CD4-positive, alpha-beta memory T cell (primary cell): ENCODE results near the gene EEF2K. TPM values are rescaled to one million over a fixed set of nuclear protein-coding genes. Genes with fewer than 3 reads are reported as not detected.

ENCODE experiments used
- CTCF ChIA-PET: fragments of 350-600 bp; sonication (Branson Sonifier 250); formaldehyde crosslinking; loops from one replicate; lab custom pipeline; 2021; ENCODE audit warnings: inconsistent platforms; ENCODE audit not compliant: partially characterized antibody; lab: Charles Lee
- POLR2A ChIA-PET: fragments of 350-600 bp; sonication (Branson Sonifier 250); formaldehyde crosslinking; loops from one replicate; lab custom pipeline; 2021; ENCODE audit not compliant: partially characterized antibody; lab: Charles Lee
- DNase-seq, 5 donors: peaks; one replicate each; pipeline versions ENCODE4 v3.0.0 to v3.0.0-alpha.2; 2020 to 2022; ENCODE audit warnings: mixed read lengths in 1 of 5
- H3K27ac ChIP-seq: one replicate; pipeline ENCODE4 v1.7.0; 2013; ENCODE audit warnings: low read depth, low read length
- H3K27me3 ChIP-seq: 2 replicates; pipeline ENCODE4 v1.7.0; 2013; ENCODE audit warnings: mild to moderate bottlenecking, low read length, moderate library complexity; ENCODE audit not compliant: insufficient read depth
- H3K36me3 ChIP-seq: 2 replicates; pipeline ENCODE4 v1.7.0; 2013; ENCODE audit warnings: mild to moderate bottlenecking, low read length, moderate library complexity; ENCODE audit not compliant: insufficient read depth
- H3K4me1 ChIP-seq: 2 replicates; pipeline ENCODE4 v1.7.0; 2013; ENCODE audit warnings: mild to moderate bottlenecking, low read length, moderate library complexity; ENCODE audit not compliant: insufficient read depth
- H3K4me3 ChIP-seq, 2 donors: one replicate each; pipeline ENCODE4 v1.7.0; 2013; ENCODE audit warnings: low read length in 2 of 2, mild to moderate bottlenecking in 1 of 2
- H3K9me3 ChIP-seq, 2 donors: one replicate each; pipeline ENCODE4 v1.7.0; 2013; ENCODE audit warnings: low read length in 2 of 2, control low read depth in 1 of 2; ENCODE audit not compliant: control insufficient read depth in 1 of 2
- H3K27ac Mint-ChIP-seq, 7 donors: one replicate each; pipeline ENCODE4 v1.8.0; 2020 to 2021; ENCODE audit warnings: mixed read lengths in 7 of 7, mild to moderate bottlenecking in 6 of 7, inconsistent platforms in 3 of 7, moderate library complexity in 3 of 7
- H3K27me3 Mint-ChIP-seq, 2 donors: one replicate each; pipeline ENCODE4 v1.8.0; 2020 to 2021; ENCODE audit warnings: mixed read lengths in 2 of 2
- H3K36me3 Mint-ChIP-seq, 2 donors: one replicate each; pipeline ENCODE4 v1.8.0; 2020 to 2021; ENCODE audit warnings: mixed read lengths in 2 of 2, inconsistent platforms in 1 of 2, mild to moderate bottlenecking in 1 of 2
- H3K4me1 Mint-ChIP-seq, 4 donors: one replicate each; pipeline ENCODE4 v1.8.0; 2020 to 2021; ENCODE audit warnings: mixed read lengths in 4 of 4, mild to moderate bottlenecking in 1 of 4
- H3K4me3 Mint-ChIP-seq, 8 donors: one replicate each; pipeline ENCODE4 v1.8.0; 2020 to 2021; ENCODE audit warnings: mixed read lengths in 8 of 8, mild to moderate bottlenecking in 7 of 8, moderate library complexity in 6 of 8, inconsistent platforms in 3 of 8
- H3K9me3 Mint-ChIP-seq, 8 donors: one replicate each; pipeline ENCODE4 v1.8.0; 2020 to 2021; ENCODE audit warnings: mixed read lengths in 8 of 8, mild to moderate bottlenecking in 5 of 8, inconsistent platforms in 3 of 8, moderate library complexity in 1 of 8
- intact Hi-C: fragments of 100-400 bp; cut with micrococcal nuclease; formaldehyde crosslinking; loops from one replicate; pipeline ENCODE4 v1.15.1; 2023
- polyA plus RNA-seq, 2 donors: library from polyadenylated mRNA; unstranded; fragments of 300-500 nt; fragmentation: Illumina TruSeq; gene quantifications; one replicate each; pipeline ENCODE4 v1.2.3, GENCODE V29; 2021
- total RNA-seq, 2 experiments: library from RNA; stranded (reverse); gene quantifications; one replicate each; pipeline ENCODE4 v1.2.3, GENCODE V29; 2021

EEF2K gene
- total and polyA plus RNA-seq, 4 experiments from 2014 or later = 0.77 to 20.7 (median 11.5) TPM

GRCh38 chr16:22320572-22321339 is 114.7 kb downstream of the EEF2K start:
- Histone ChIP-seq H3K4me3 (no peak overlapping the region), H3K36me3 (peaks cover 72% of the 10 kb centered on the region)
- no peak for DNase-seq

GRCh38 chr16:22321340-22322001 is 115.4 kb downstream of the EEF2K start:
- intact Hi-C loops = loop anchor here (2.0 kb wide), 3 partner anchors 37 to 1471 kb away; partner anchors contain the start of gene CDR2

More at GRCh38 chr16:22320572-22321339, 114.7 kb downstream of the EEF2K start:
- H3K27me3 ChIP-seq = no peaks in the 10 kb centered on the region
- Mint-ChIP-seq H3K4me1 (peaks cover 4 to 10% (median 6%) of the 10 kb centered on the region in 4 donors), H3K27ac (peak overlapping the region in 3 of 7 donors; percentile 74 to 92 (median 76)), H3K9me3 (peaks cover 0 to 2% (median 0%) of the 10 kb centered on the region in 8 donors), H3K27me3 (no peaks in the 10 kb centered on the region), H3K36me3 (peaks cover 24 to 70% of the 10 kb centered on the region in 2 donors), H3K4me3 (peak overlapping the region in 2 of 8 donors; percentile 22 to 49)
- H3K4me1 ChIP-seq = peaks cover 5% of the 10 kb centered on the region
- no peak overlapping the region for H3K27ac ChIP-seq
- no peaks in the 10 kb centered on the region for H3K9me3 ChIP-seq
- intact Hi-C loops = loop anchor here (2.0 kb wide), 3 partner anchors 38 to 1470 kb away; partner anchors contain the start of gene CDR2
- CTCF ChIA-PET = interaction anchor here (0.6 to 1.6 kb wide), 9 partner anchors 8 to 294 kb away, joined by 3 to 9 read pairs (median 4); partner anchors contain the start of gene POLR3E
- POLR2A ChIA-PET = interaction anchor here (0.6 to 1.7 kb wide), 4 partner anchors 19 to 54 kb away, joined by 3 to 8 read pairs (median 4); partner anchors contain the start of gene CDR2

GRCh38 chr16:22322021-22322471 is 116.0 kb downstream of the EEF2K start:
- Histone ChIP-seq H3K27me3 (no peaks in the 10 kb centered on the region), H3K4me1 (peaks cover 8% of the 10 kb centered on the region), H3K9me3 (no peaks in the 10 kb centered on the region), H3K36me3 (peaks cover 69% of the 10 kb centered on the region), H3K27ac (no peak overlapping the region), H3K4me3 (no peak overlapping the region)
- no peak for DNase-seq
- ChIA-PET CTCF (interaction anchor here (1.6 kb wide), 2 partner anchors 16 to 53 kb away, joined by 5 to 9 read pairs; no protein-coding TSS in a partner anchor), POLR2A (interaction anchor here (1.7 kb wide), 1 partner anchor 36 kb away, joined by 8 read pairs; no protein-coding TSS in a partner anchor)
- intact Hi-C loops = no loop called here
- H3K4me1 Mint-ChIP-seq = peaks cover 4 to 10% (median 7%) of the 10 kb centered on the region in 4 donors
- H3K27me3 Mint-ChIP-seq = no peaks in the 10 kb centered on the region
- no peak overlapping the region for H3K4me3 Mint-ChIP-seq
- H3K36me3 Mint-ChIP-seq = peaks cover 24 to 69% of the 10 kb centered on the region in 2 donors
- H3K27ac Mint-ChIP-seq = peak overlapping the region in 4 of 7 donors; percentile 68 to 85 (median 73)
- H3K9me3 Mint-ChIP-seq = peaks cover 0 to 2% (median 0%) of the 10 kb centered on the region in 8 donors

More at GRCh38 chr16:22321340-22322001, 115.4 kb downstream of the EEF2K start:
- H3K9me3 Mint-ChIP-seq = peaks cover 0 to 2% (median 0%) of the 10 kb centered on the region in 8 donors
- no peaks in the 10 kb centered on the region for H3K27me3 Mint-ChIP-seq
- peak overlapping the region in 6 of 7 donors; percentile 58 to 92 (median 74) for H3K27ac Mint-ChIP-seq
- H3K27me3 ChIP-seq = no peaks in the 10 kb centered on the region
- peaks cover 24 to 66% of the 10 kb centered on the region in 2 donors for H3K36me3 Mint-ChIP-seq
- no peak overlapping the region for H3K4me3 ChIP-seq
- peak overlapping the region in 3 of 8 donors; percentile 22 to 62 (median 26) for H3K4me3 Mint-ChIP-seq
- H3K36me3 ChIP-seq = peaks cover 69% of the 10 kb centered on the region
- ChIA-PET POLR2A (interaction anchor here (0.6 to 1.7 kb wide), 3 partner anchors 37 to 53 kb away, joined by 3 to 8 read pairs (median 4); partner anchors contain the start of gene CDR2), CTCF (interaction anchor here (0.6 to 1.6 kb wide), 9 partner anchors 7 to 295 kb away, joined by 3 to 9 read pairs (median 4); partner anchors contain the start of gene POLR3E)
- no peak overlapping the region for H3K27ac ChIP-seq
- no peaks in the 10 kb centered on the region for H3K9me3 ChIP-seq
- peak; percentile 73 to 78 (median 74) for DNase-seq
- H3K4me1 ChIP-seq = peaks cover 5% of the 10 kb centered on the region
- H3K4me1 Mint-ChIP-seq = peaks cover 4 to 10% (median 6%) of the 10 kb centered on the region in 4 donors

GRCh38 chr16:22322741-22323140 is 116.7 kb downstream of the EEF2K start:
- H3K4me3 ChIP-seq = no peak overlapping the region
- no peaks in the 10 kb centered on the region for H3K9me3 ChIP-seq
- no peaks in the 10 kb centered on the region for H3K27me3 Mint-ChIP-seq
- peaks cover 69% of the 10 kb centered on the region for H3K36me3 ChIP-seq
- H3K4me1 ChIP-seq = peaks cover 8% of the 10 kb centered on the region
- no peak for DNase-seq
- H3K4me3 Mint-ChIP-seq = no peak overlapping the region
- H3K27me3 ChIP-seq = no peaks in the 10 kb centered on the region
- ChIA-PET POLR2A (interaction anchor here (0.9 to 1.3 kb wide), 2 partner anchors 33 to 802 kb away, joined by 3 to 4 read pairs; no protein-coding TSS in a partner anchor), CTCF (no interaction called here)
- peaks cover 4 to 16% (median 8%) of the 10 kb centered on the region in 4 donors for H3K4me1 Mint-ChIP-seq
- H3K27ac ChIP-seq = no peak overlapping the region
- intact Hi-C loops = no loop called here
- H3K9me3 Mint-ChIP-seq = no peaks in the 10 kb centered on the region
- peaks cover 18 to 69% of the 10 kb centered on the region in 2 donors for H3K36me3 Mint-ChIP-seq
- peak overlapping the region in 4 of 7 donors; percentile 27 to 62 (median 46) for H3K27ac Mint-ChIP-seq

GRCh38 chr16:22323173-22323958 is 117.3 kb downstream of the EEF2K start:
- intact Hi-C loops = no loop called here
- Histone ChIP-seq H3K36me3 (peaks cover 69% of the 10 kb centered on the region), H3K27me3 (no peaks in the 10 kb centered on the region), H3K27ac (no peak overlapping the region), H3K9me3 (no peaks in the 10 kb centered on the region), H3K4me3 (no peak overlapping the region), H3K4me1 (peaks cover 8% of the 10 kb centered on the region)
- Mint-ChIP-seq H3K4me1 (peaks cover 4 to 16% (median 8%) of the 10 kb centered on the region in 4 donors), H3K27ac (peak overlapping the region in 4 of 7 donors; percentile 6 to 77 (median 48)), H3K27me3 (no peaks in the 10 kb centered on the region), H3K36me3 (peaks cover 16 to 68% of the 10 kb centered on the region in 2 donors), H3K9me3 (no peaks in the 10 kb centered on the region), H3K4me3 (no peak overlapping the region)
- no peak for DNase-seq
- ChIA-PET POLR2A (interaction anchor here (0.9 to 1.4 kb wide), 3 partner anchors 32 to 803 kb away, joined by 3 to 5 read pairs (median 4); no protein-coding TSS in a partner anchor), CTCF (interaction anchor here (0.8 kb wide), 1 partner anchor 97 kb away, joined by 3 read pairs; no protein-coding TSS in a partner anchor)
